C4-2B (cell line): Measurements from ENCODE around the gene EXOSC5.

Experiments used
- ZFX ChIP-seq: fragments of 450-650 bp; IDR thresholded peaks from 2 replicates; pipeline ENCODE4 v1.6.1; 2017
- TF ChIP-seq, protein P1 (sequence below): fragments of 450-650 bp; conservative IDR thresholded peaks from 2 replicates; pipeline ENCODE4 v1.5.1; 2017; ENCODE audit warnings: mild to moderate bottlenecking

DNA sequence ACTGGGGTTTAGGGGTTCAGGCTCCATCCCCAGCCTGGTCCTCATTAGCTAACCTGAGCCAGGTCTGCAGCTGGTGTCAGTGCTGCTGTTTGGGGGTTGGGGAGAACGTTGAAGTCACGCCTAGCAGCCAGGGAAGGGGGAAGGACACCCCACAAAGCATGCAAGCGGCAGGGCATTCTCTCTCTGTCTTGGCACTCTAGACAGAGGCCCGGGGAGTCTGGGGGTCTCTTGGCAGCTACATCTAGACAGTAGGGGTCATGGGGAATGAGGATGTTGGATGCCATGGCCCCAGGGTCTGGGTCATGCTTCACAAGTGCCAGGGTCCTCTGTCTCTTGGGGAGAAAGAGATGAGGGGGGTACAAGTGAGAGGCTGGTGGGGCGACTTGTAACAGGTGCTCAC lies 48.4 kb upstream of the EXOSC5 start:
- TF ChIP-seq, protein P1, sequence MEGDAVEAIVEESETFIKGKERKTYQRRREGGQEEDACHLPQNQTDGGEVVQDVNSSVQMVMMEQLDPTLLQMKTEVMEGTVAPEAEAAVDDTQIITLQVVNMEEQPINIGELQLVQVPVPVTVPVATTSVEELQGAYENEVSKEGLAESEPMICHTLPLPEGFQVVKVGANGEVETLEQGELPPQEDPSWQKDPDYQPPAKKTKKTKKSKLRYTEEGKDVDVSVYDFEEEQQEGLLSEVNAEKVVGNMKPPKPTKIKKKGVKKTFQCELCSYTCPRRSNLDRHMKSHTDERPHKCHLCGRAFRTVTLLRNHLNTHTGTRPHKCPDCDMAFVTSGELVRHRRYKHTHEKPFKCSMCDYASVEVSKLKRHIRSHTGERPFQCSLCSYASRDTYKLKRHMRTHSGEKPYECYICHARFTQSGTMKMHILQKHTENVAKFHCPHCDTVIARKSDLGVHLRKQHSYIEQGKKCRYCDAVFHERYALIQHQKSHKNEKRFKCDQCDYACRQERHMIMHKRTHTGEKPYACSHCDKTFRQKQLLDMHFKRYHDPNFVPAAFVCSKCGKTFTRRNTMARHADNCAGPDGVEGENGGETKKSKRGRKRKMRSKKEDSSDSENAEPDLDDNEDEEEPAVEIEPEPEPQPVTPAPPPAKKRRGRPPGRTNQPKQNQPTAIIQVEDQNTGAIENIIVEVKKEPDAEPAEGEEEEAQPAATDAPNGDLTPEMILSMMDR, result no peak
- TF ChIP-seq ZFX, result no peak
